Measurements from ENCODE around the gene TNRC6B.

GRCh38 chr22:40187389-40187788 is 9.7 kb downstream of the TNRC6B start:
- TF ChIP-seq ZNF704 (tag by site-specific recombination; IDR thresholded peaks at IDR 0.05) (no peak), ZNF488 (tag by site-specific recombination; IDR thresholded peaks at IDR 0.05) (no peak), CTCF (tag by site-specific recombination; IDR thresholded peaks at IDR 0.05) (no peak), ZNF140 (tag by site-specific recombination; IDR thresholded peaks at IDR 0.05) (no peak)
